Keratinocyte (primary cell): ENCODE results near the gene FREM2.

ENCODE experiments used
- EZH2 ChIP-seq: IDR thresholded peaks from one replicate; pipeline ENCODE4 v1.6.1; 2012; ENCODE audit warnings: inconsistent platforms, mild to moderate bottlenecking, low read length, moderate library complexity
- TF ChIP-seq, protein P1 (sequence below), 3 experiments: IDR thresholded peaks in 1 of 3; conservative IDR thresholded peaks in 1 of 3; optimal IDR thresholded peaks in 1 of 3; 2 replicates in 2 of 3; 3 replicates in 1 of 3; pipeline versions ENCODE3 to v1.5.1; 2011; ENCODE audit warnings: low read length in 3 of 3, mild to moderate bottlenecking in 3 of 3, moderate library complexity in 2 of 3, control low read depth in 1 of 3, inconsistent platforms in 1 of 3; ENCODE audit not compliant: insufficient read depth in 2 of 3; ENCODE audit errors: extremely low read depth in 1 of 3

DNA sequence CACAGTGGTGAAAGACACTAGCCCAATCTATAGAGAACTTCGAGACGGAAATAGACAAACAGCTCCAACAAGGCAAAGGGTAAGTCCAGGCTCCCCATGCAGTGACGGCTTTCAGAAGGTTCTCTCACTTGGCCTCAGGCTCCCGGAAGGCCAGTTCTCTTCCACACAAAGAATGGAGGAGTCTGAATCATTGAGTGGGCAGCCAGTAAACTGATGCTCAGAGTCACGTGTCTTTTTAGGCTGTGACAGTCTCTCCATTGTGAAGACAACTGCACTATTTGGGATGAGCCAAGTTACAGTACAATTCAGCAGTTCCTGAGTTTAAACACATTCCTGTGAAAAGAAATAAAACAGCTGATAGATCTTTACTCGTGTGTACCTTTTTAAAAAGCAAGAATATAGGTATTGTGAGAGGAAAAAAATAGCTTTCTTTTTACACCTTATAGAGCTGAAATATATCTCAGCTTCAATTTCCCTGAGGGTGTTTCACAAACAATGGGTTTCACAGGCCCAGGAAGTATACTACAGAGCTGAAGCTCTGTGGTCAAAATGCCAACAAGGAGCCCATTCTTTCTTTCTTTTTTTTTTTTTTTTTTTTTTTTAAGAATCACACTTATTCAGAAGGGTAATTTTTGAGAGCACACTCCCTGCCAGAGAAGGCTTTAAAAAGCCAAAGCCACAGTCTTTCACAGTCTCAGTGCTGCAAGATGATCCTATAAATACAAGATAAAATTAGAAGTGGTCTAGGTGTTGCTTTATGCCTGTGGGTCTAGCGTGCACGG lies 135.1 kb downstream of the FREM2 start:
- TF ChIP-seq, protein P1, sequence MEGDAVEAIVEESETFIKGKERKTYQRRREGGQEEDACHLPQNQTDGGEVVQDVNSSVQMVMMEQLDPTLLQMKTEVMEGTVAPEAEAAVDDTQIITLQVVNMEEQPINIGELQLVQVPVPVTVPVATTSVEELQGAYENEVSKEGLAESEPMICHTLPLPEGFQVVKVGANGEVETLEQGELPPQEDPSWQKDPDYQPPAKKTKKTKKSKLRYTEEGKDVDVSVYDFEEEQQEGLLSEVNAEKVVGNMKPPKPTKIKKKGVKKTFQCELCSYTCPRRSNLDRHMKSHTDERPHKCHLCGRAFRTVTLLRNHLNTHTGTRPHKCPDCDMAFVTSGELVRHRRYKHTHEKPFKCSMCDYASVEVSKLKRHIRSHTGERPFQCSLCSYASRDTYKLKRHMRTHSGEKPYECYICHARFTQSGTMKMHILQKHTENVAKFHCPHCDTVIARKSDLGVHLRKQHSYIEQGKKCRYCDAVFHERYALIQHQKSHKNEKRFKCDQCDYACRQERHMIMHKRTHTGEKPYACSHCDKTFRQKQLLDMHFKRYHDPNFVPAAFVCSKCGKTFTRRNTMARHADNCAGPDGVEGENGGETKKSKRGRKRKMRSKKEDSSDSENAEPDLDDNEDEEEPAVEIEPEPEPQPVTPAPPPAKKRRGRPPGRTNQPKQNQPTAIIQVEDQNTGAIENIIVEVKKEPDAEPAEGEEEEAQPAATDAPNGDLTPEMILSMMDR (optimal IDR thresholded peaks at IDR 0.05 in 1 of 3, IDR thresholded peaks at IDR 0.05 in 1 of 3, conservative IDR thresholded peaks at IDR 0.05 in 1 of 3; ENCODE audit: extremely low read depth in 1 of 3, insufficient read depth in 2 of 3, low read length in 3 of 3): no peak
- no peak for TF ChIP-seq EZH2
